CD4-positive, alpha-beta T cell treated with Interferon gamma for 1 hour (primary cell): ENCODE measurements around the gene BLOC1S3.
A peak's percentile ranks its signal among the peaks of the same experiment; 100 is the strongest.

Source experiments
- DNase-seq: peaks from one replicate; pipeline ENCODE4 v3.0.0-alpha.2; 2020

The BLOC1S3 gene

GRCh38 chr19:45178262-45179071 is at the start of gene BLOC1S3:
BLOC1S3 (plus strand) TSS chr19:45178784; CDS start chr19:45179297, 513 bp downstream.
- peak; percentile 100 for DNase-seq

GRCh38 chr19:45128806-45129205 is 49.8 kb upstream of the BLOC1S3 start:
- no peak for DNase-seq

- DNase-seq, result no peak
Measured at GRCh38 chr19:45130236-45130635, 48.3 kb upstream of the BLOC1S3 start.

- no peak for DNase-seq
Measured at GRCh38 chr19:45130888-45131615, 47.5 kb upstream of the BLOC1S3 start.

- no peak for DNase-seq
Measured at GRCh38 chr19:45133661-45134060, 44.9 kb upstream of the BLOC1S3 start.

GRCh38 chr19:45135176-45135885 is 43.3 kb upstream of the BLOC1S3 start:
- DNase-seq, result no peak

GRCh38 chr19:45136507-45137178 is 41.9 kb upstream of the BLOC1S3 start:
- DNase-seq, result no peak

- DNase-seq, result no peak
Measured at GRCh38 chr19:45137179-45137761, 41.3 kb upstream of the BLOC1S3 start.

- no peak for DNase-seq
Measured at GRCh38 chr19:45138303-45138751, 40.3 kb upstream of the BLOC1S3 start.

- DNase-seq, result no peak
Measured at GRCh38 chr19:45139286-45140143, 39.1 kb upstream of the BLOC1S3 start.

GRCh38 chr19:45140144-45140503 is 38.5 kb upstream of the BLOC1S3 start:
- no peak for DNase-seq

- no peak for DNase-seq
Measured at GRCh38 chr19:45140533-45140932, 38.1 kb upstream of the BLOC1S3 start.

GRCh38 chr19:45141203-45141900 is 37.2 kb upstream of the BLOC1S3 start:
- DNase-seq, result no peak

GRCh38 chr19:45142016-45142725 is 36.4 kb upstream of the BLOC1S3 start:
- no peak for DNase-seq

GRCh38 chr19:45142726-45143110 is 35.9 kb upstream of the BLOC1S3 start:
- no peak for DNase-seq

- no peak for DNase-seq
Measured at GRCh38 chr19:45144431-45145269, 33.9 kb upstream of the BLOC1S3 start.

GRCh38 chr19:45145270-45146189 is 33.1 kb upstream of the BLOC1S3 start:
- no peak for DNase-seq

- no peak for DNase-seq
Measured at GRCh38 chr19:45146251-45146650, 32.3 kb upstream of the BLOC1S3 start.
